ENCODE data around the gene POLR1B.

GRCh38 chr2:112585873-112586464 is 43.7 kb downstream of the POLR1B start:
- TF ChIP-seq CTCF (IDR thresholded peaks at IDR 0.05), result no peak
- no peak for TF ChIP-seq USF2 (IDR thresholded peaks at IDR 0.05; ENCODE audit: borderline replicate concordance, low read depth, low read length)
- no peak for TF ChIP-seq POLR2AphosphoS5 (IDR thresholded peaks at IDR 0.05; ENCODE audit: low read depth, low read length)
- no peak for TF ChIP-seq YY1 (IDR thresholded peaks at IDR 0.05; ENCODE audit: low read depth)
- TF ChIP-seq NRF1 (IDR thresholded peaks at IDR 0.05; ENCODE audit: low read depth, low read length), result no peak
- TF ChIP-seq, protein P1, sequence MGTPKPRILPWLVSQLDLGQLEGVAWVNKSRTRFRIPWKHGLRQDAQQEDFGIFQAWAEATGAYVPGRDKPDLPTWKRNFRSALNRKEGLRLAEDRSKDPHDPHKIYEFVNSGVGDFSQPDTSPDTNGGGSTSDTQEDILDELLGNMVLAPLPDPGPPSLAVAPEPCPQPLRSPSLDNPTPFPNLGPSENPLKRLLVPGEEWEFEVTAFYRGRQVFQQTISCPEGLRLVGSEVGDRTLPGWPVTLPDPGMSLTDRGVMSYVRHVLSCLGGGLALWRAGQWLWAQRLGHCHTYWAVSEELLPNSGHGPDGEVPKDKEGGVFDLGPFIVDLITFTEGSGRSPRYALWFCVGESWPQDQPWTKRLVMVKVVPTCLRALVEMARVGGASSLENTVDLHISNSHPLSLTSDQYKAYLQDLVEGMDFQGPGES (IDR thresholded peaks at IDR 0.05; ENCODE audit: low read depth, low read length), result no peak
- TF ChIP-seq ELF1 (IDR thresholded peaks at IDR 0.05), result no peak
- no peak for TF ChIP-seq EP300 (IDR thresholded peaks at IDR 0.05; ENCODE audit: borderline replicate concordance in 1 of 2, low read depth in 1 of 2, low read length in 1 of 2)
- no peak for TF ChIP-seq SIN3A (IDR thresholded peaks at IDR 0.05; ENCODE audit: borderline replicate concordance, low read depth, low read length)
- TF ChIP-seq TAF1 (IDR thresholded peaks at IDR 0.05; ENCODE audit: borderline replicate concordance, low read depth, low read length), result no peak
